ENCODE measurements around the gene CBX5.
"Not testable (repeated sequence)": the region's sequence is repeated elsewhere in the genome, so short reads cannot be mapped to it uniquely, and the experiment has no call there.

CBX5 gene

GRCh38 chr12:54287261-54288157, 7.6 kb upstream of the CBX5 start:
- TF ChIP-seq JUND (IDR thresholded peaks at IDR 0.05; ENCODE audit: low read depth), result 0 out of 2 replicates have a peak, but pooled peaks have one; percentile 8
- in situ Hi-C loops (cut with HindIII; ENCODE audit: low pct_unique_long_range_greater_than_20kb, low sequenced_read_pairs), result no loop called here
- DNase-seq (ENCODE audit: low read depth in 1 of 2, low spot score in 1 of 2), result peak in 1 of 2 experiments; percentile 34

DNA sequence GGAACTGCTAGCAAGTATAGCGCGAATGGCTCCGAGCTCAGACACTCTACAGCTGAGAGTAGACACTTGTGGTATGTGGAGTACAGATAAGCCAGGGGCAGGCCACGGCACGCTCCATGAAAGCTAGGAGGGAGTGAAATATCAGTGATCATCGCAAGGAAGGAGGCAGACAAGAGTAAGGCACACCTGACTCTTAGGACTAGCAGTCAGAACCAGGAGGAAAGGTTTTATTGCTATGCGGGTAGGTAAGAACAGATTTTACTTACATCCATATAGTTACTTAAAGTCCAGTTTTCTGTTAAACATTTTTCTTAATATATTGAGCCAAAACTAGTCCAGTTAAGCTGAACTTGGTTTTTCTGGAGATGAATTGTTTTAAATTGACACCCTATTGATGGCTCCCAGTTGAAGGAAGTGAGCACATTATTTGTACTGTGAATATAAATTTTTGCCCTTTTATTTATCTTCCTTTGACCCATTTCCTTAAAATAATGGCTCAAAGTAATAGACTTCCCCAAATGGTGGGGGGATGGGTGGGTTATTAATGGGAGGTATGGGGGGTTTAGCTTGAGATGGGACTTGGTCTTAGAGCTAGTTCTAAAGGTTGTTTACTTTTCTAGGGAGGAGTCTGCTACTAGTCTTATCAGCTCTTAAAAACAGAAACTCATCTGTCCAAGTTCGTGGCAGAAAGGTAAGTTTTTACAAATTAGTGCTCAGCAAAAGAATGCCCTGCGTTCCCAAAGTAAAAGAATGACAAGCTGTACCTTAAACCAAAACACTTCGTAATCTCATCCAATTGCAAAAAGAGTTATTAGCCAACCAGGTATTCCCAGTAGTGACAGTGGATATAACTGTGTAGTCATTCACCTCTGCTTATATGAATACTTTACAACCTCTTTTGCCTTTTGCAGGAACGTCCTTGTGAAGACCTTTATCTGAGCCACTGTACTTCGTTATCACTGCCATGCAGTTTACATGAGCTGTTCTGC, 6.4 kb upstream of the CBX5 start:
- in situ Hi-C loops (cut with HindIII; ENCODE audit: low pct_unique_long_range_greater_than_20kb, low sequenced_read_pairs), result no loop called here
- no peak for TF ChIP-seq JUND (IDR thresholded peaks at IDR 0.05; ENCODE audit: low read depth)
- peak in 1 of 2 experiments; percentile 37 for DNase-seq (ENCODE audit: low read depth in 1 of 2, low spot score in 1 of 2)

GRCh38 chr12:54285150-54286041, 5.5 kb upstream of the CBX5 start:
- in situ Hi-C loops (cut with HindIII; ENCODE audit: low pct_unique_long_range_greater_than_20kb, low sequenced_read_pairs), result no loop called here
- TF ChIP-seq JUND (IDR thresholded peaks at IDR 0.05; ENCODE audit: low read depth), result 0 out of 2 replicates have a peak, but pooled peaks have one; percentile 30
- DNase-seq (ENCODE audit: low read depth in 1 of 2, low spot score in 1 of 2), result no peak

GRCh38 chr12:54284070-54284780, 4.3 kb upstream of the CBX5 start:
- in situ Hi-C loops (cut with HindIII; ENCODE audit: low pct_unique_long_range_greater_than_20kb, low sequenced_read_pairs), result not testable (repeated sequence)

DNA sequence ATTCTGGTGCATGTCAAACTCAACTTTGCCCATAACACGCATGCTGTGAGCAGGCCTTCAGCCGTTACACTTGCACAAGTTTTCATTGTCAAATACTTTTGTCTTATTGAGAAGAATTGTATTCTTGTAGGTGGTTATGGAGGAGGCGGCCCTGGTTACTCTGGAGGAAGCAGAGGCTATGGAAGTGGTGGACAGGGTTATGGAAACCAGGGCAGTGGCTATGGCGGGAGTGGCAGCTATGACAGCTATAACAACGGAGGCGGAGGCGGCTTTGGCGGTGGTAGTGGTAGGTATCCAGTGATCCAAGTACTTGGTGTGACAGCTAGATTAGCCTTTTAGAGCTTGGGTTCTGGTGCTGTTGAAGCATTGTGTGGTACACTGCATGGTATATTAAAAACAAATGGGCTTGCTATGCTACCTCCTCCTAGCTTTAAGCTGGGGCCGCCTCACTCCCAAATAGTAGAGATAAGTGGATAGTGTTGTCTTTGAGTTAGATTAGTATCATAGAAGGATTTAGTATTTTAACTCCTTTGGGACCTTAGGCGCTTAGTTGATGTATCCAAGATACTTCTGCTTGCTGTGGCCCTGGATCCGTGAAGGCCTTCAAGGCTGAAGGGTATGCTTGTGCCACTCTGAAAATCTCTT, 3.1 kb upstream of the CBX5 start:
- in situ Hi-C loops (cut with HindIII; ENCODE audit: low pct_unique_long_range_greater_than_20kb, low sequenced_read_pairs), result no loop called here

More at GRCh38 chr12:54284070-54284780, 4.3 kb upstream of the CBX5 start:
- DNase-seq (ENCODE audit: low read depth in 1 of 2, low spot score in 1 of 2), result not testable (repeated sequence)

DNA sequence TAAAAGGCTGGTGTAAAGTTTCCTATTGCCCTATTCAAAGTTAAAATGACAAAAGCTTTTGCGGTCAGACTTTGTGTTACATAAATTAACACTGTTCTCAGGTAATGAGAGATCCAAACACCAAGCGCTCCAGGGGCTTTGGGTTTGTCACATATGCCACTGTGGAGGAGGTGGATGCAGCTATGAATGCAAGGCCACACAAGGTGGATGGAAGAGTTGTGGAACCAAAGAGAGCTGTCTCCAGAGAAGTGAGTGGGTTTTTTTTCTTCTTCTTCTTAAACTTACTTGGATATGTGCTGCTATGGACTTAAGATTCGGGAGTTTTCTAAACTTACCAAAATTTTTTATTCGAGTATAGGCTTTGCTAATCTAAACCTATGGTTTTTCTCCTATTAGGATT, 1.8 kb upstream of the CBX5 start:
- DNase-seq (ENCODE audit: low read depth in 1 of 2, low spot score in 1 of 2); in situ Hi-C loops (cut with HindIII; ENCODE audit: low pct_unique_long_range_greater_than_20kb, low sequenced_read_pairs): not testable (repeated sequence)

More for the DNA sequence above, 3.1 kb upstream of the CBX5 start:
- peak in 1 of 2 experiments; percentile 23 for DNase-seq (ENCODE audit: low read depth in 1 of 2, low spot score in 1 of 2)
- no peak for TF ChIP-seq JUND (IDR thresholded peaks at IDR 0.05; ENCODE audit: low read depth)

DNA sequence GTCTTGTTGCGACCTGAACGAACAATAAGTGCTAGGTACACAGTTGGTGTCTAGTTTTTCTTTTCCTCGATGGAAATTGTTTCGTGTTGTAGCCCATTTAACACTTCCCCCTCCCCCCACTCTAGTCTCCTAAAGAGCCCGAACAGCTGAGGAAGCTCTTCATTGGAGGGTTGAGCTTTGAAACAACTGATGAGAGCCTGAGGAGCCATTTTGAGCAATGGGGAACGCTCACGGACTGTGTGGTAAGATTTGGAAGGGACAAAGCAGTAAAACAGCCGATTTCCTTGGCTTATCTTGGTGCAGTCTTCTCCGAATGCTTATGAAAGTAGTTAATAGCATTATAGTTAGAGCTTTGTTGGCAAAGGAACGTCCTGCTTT, 1.3 kb upstream of the CBX5 start:
- in situ Hi-C loops (cut with HindIII; ENCODE audit: low pct_unique_long_range_greater_than_20kb, low sequenced_read_pairs); DNase-seq (ENCODE audit: low read depth in 1 of 2, low spot score in 1 of 2): not testable (repeated sequence)

DNA sequence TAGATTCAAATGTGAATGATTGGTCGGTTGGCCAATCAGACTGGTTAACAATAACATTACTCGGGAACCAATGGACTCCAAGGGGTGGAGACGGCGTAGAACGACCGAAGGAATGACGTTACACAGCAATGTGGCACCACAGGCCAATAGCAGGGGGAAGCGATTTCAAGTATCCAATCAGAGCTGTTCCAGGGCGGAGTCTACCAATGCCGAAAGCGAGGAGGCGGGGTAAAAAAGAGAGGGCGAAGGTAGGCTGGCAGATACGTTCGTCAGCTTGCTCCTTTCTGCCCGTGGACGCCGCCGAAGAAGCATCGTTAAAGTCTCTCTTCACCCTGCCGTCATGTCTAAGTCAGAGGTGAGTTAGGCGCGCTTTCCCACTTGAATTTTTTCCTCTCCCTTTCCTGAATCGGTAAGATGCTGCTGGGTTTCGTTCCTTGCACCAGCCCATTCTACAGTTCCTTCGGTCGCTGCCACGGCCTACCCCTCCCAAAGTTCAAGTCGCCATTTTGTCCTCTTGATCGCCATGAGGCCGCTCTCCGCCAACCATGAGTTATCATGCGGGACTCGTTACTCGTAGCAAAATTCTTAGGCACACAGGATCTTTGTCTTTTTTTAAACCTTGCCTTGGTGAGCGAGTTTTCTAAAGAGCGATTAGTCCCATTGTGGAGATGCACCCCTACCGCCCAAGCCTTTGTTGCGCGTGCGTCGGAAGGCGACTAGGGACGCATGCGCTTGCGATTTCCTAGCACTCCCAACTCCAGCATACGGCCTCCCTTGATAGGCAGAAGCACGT, 742 bp upstream of the CBX5 start, which contains the start of gene HNRNPA1:
Gene HNRNPA1, plus strand, starts transcription at position 259 of the 793 bp plus-strand sequence. Its CDS starts 82 bp downstream, at position 341.
- peak; percentile 96 to 100 for DNase-seq (ENCODE audit: low read depth in 1 of 2, low spot score in 1 of 2)
- TF ChIP-seq JUND (IDR thresholded peaks at IDR 0.05; ENCODE audit: low read depth), result no peak
- in situ Hi-C loops (cut with HindIII; ENCODE audit: low pct_unique_long_range_greater_than_20kb, low sequenced_read_pairs), result no loop called here

DNA sequence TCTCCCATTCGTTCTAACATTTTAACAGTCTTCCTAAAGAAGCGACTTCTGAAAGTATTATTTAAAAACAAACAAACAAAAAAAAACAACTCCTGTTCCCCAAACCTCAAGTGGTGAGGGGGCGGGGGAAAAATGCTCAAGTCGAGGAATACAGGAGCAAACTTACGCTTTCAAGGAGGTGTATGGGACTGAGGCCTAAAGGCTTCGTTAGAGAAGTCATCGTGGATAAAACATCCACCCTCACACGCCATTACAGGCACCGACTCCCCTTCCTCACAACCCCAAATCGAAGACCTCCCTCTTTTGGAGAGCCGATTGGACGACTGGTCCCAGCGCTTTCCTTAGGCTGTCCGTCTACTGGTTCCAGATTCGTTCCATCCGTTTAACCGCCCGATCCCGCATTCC, 693 bp downstream of the CBX5 start:
- DNase-seq (ENCODE audit: low read depth in 1 of 2, low spot score in 1 of 2), result no peak
- in situ Hi-C loops (cut with HindIII; ENCODE audit: low pct_unique_long_range_greater_than_20kb, low sequenced_read_pairs), result no loop called here
- TF ChIP-seq JUND (IDR thresholded peaks at IDR 0.05; ENCODE audit: low read depth), result no peak

DNA sequence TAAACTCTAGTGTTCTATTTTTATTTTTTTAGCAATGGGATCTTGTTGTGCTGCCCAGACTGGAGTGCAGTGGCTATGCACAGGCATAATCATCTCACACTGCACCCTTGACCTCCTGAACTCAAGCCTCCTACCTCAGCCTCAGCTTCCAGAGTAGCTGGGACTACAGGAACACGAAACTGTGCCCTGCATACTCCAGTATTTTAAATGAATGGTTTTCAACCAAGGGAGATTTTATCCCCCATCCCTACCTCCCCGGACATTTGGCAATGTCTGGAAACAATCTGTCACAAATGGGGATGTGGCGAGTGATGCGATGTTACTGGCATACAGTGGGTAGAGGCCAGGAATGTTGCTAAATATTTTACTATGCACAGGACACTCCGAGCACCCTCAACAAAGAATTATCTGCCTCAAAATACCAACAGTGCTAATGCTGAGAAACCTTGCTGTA, 2.1 kb downstream of the CBX5 start:
- in situ Hi-C loops (cut with HindIII; ENCODE audit: low pct_unique_long_range_greater_than_20kb, low sequenced_read_pairs), result no loop called here
- DNase-seq (ENCODE audit: low read depth in 1 of 2, low spot score in 1 of 2), result peak in 1 of 2 experiments; percentile 28
- TF ChIP-seq JUND (IDR thresholded peaks at IDR 0.05; ENCODE audit: low read depth), result no peak

Data from T47D (cell line).